ENCODE measurements around the gene PTPRZ1. TPM values are rescaled to one million over a fixed set of nuclear protein-coding genes. Genes with fewer than 3 reads are reported as not detected.

PTPRZ1 gene
- total RNA-seq, 2 donors from 2014 or later = 2.6 to 3.0 TPM

- Histone ChIP-seq H3K4me1 (no peaks in the 10 kb centered on the region), H3K27me3 (no peaks in the 10 kb centered on the region), H3K4me3 (no peak overlapping the region), H3K27ac (no peak overlapping the region), H3K36me3 (no peaks in the 10 kb centered on the region), H3K9me3 (no peaks in the 10 kb centered on the region)
- no peak for DNase-seq (ENCODE audit: low spot score)
- no peak for TF ChIP-seq CTCF (IDR thresholded peaks at IDR 0.05)
Measured at GRCh38 chr7:121837462-121837861, 35.5 kb upstream of the PTPRZ1 start.

DNA sequence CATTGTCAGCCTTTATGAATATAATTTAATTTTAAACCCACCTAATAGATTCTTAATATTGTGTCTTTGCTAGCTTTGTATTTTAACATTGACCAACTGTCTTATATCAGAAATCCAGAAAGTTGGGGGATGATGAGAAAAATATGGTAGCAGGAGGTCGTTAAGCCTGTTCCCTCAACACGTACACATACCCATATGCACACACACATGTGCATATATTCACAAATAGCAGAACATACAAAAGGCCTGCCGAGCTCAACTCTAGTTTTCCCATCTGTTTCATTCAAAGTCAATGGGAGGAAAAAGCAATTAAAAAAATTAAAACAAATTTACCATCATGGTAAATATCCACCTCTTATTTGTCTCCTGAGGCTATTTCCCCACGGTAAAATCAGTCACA, 25.9 kb upstream of the PTPRZ1 start:
- no peak overlapping the region for H3K27ac ChIP-seq
- no peaks in the 10 kb centered on the region for H3K4me1 ChIP-seq
- no peaks in the 10 kb centered on the region for H3K27me3 ChIP-seq
- no peak for DNase-seq (ENCODE audit: low spot score)
- no peaks in the 10 kb centered on the region for H3K36me3 ChIP-seq
- no peak for TF ChIP-seq CTCF (IDR thresholded peaks at IDR 0.05)
- no peak overlapping the region for H3K4me3 ChIP-seq
- no peaks in the 10 kb centered on the region for H3K9me3 ChIP-seq

GRCh38 chr7:121853307-121853706, 19.7 kb upstream of the PTPRZ1 start:
- Histone ChIP-seq H3K4me3 (no peak overlapping the region), H3K27me3 (no peaks in the 10 kb centered on the region), H3K27ac (no peak overlapping the region), H3K9me3 (no peaks in the 10 kb centered on the region), H3K36me3 (no peaks in the 10 kb centered on the region), H3K4me1 (no peaks in the 10 kb centered on the region)
- DNase-seq (ENCODE audit: low spot score) = no peak
- no peak for TF ChIP-seq CTCF (IDR thresholded peaks at IDR 0.05)

GRCh38 chr7:121860953-121861352, 12.0 kb upstream of the PTPRZ1 start:
- H3K4me1 ChIP-seq = no peaks in the 10 kb centered on the region
- no peak for DNase-seq (ENCODE audit: low spot score)
- no peak overlapping the region for H3K4me3 ChIP-seq
- H3K27ac ChIP-seq = no peak overlapping the region
- H3K9me3 ChIP-seq = no peaks in the 10 kb centered on the region
- H3K27me3 ChIP-seq = no peaks in the 10 kb centered on the region
- TF ChIP-seq CTCF (IDR thresholded peaks at IDR 0.05) = no peak
- no peaks in the 10 kb centered on the region for H3K36me3 ChIP-seq

DNA sequence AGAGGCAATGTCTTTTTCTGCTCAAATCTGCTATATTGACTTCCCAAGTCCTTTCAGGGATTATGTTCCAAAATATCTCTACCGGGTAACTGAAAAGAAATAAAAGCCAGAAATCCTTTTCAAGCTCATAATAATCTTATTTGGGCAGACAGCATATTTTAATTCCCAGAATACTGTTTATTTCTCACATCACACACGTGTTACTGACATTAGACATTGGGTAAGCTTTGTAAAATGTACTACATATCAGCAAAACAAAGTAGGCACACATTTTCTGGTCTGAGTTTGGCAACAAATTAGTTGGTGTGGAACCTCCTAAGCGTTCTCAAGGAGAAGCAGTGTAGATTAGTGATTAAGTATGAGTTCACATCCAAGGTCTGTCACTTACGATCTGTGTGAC, 10.4 kb upstream of the PTPRZ1 start:
- Histone ChIP-seq H3K4me3 (no peak overlapping the region), H3K4me1 (no peaks in the 10 kb centered on the region), H3K9me3 (no peaks in the 10 kb centered on the region), H3K27ac (no peak overlapping the region), H3K36me3 (no peaks in the 10 kb centered on the region), H3K27me3 (no peaks in the 10 kb centered on the region)
- no peak for TF ChIP-seq CTCF (IDR thresholded peaks at IDR 0.05)
- DNase-seq (ENCODE audit: low spot score) = no peak

GRCh38 chr7:121871188-121871587, 1.8 kb upstream of the PTPRZ1 start:
- Histone ChIP-seq H3K9me3 (no peaks in the 10 kb centered on the region), H3K4me1 (peaks cover 0 to 7% of the 10 kb centered on the region in 2 donors), H3K4me3 (no peak overlapping the region), H3K27ac (no peak overlapping the region), H3K36me3 (no peaks in the 10 kb centered on the region), H3K27me3 (no peaks in the 10 kb centered on the region)
- no peak for TF ChIP-seq CTCF (IDR thresholded peaks at IDR 0.05)
- no peak for DNase-seq (ENCODE audit: low spot score)

All from right atrium auricular region (tissue), 2 donors.